HUES64 (cell line): ENCODE measurements around the gene CASP7.

Experiments
- H3K27ac ChIP-seq: 2 replicates; pipeline ENCODE4 v1.7.0; 2013; ENCODE audit warnings: low read depth, low read length, inconsistent platforms
- H3K27me3 ChIP-seq: 2 replicates; pipeline ENCODE4 v1.6.1; 2013; ENCODE audit warnings: mild to moderate bottlenecking, low read length; ENCODE audit not compliant: insufficient read depth
- H3K36me3 ChIP-seq: 2 replicates; pipeline ENCODE4 v1.6.1; 2013; ENCODE audit warnings: mild to moderate bottlenecking, low read length; ENCODE audit not compliant: insufficient read depth
- H3K4me1 ChIP-seq: 2 replicates; pipeline ENCODE4 v1.6.1; 2013; ENCODE audit warnings: mild to moderate bottlenecking, low read length, moderate library complexity; ENCODE audit not compliant: insufficient read depth
- H3K4me3 ChIP-seq: 2 replicates; pipeline ENCODE4 v1.5.1; 2013; ENCODE audit warnings: mild to moderate bottlenecking, low read length, moderate library complexity
- H3K9ac ChIP-seq: 2 replicates; pipeline ENCODE4 v1.6.1; 2013; ENCODE audit warnings: mild to moderate bottlenecking, low read depth, low read length
- H3K9me3 ChIP-seq: 2 replicates; pipeline ENCODE4 v1.6.1; 2013; ENCODE audit warnings: low read depth, low read length; ENCODE audit not compliant: insufficient read depth
- WGBS: fragments of 150-250, 120-280 bp; methylation state at CpG from one replicate; pipeline ENCODE4 v1.1.7; 2013; ENCODE audit warnings: missing lambda C conversion rate; 5-methylcytosine and 5-hydroxymethylcytosine counted together

Gene CASP7

GRCh38 chr10:113692271-113692670 lies 12.6 kb downstream of the CASP7 start:
- 85% methylated on average over 6 of the region's 6 CpGs for WGBS
- Histone ChIP-seq H3K9me3 (peaks cover 11% of the 10 kb centered on the region; the same call in 1 of the 2 replicates), H3K36me3 (peaks cover 3% of the 10 kb centered on the region; the same call in 1 of the 2 replicates), H3K27ac (no peak overlapping the region), H3K4me1 (peaks cover 9% of the 10 kb centered on the region), H3K9ac (no peak overlapping the region), H3K4me3 (no peak overlapping the region), H3K27me3 (no peaks in the 10 kb centered on the region)

- no peak overlapping the region for H3K27ac ChIP-seq
- H3K9me3 ChIP-seq, result peaks cover 10% of the 10 kb centered on the region; the same call in 1 of the 2 replicates
- H3K27me3 ChIP-seq, result no peaks in the 10 kb centered on the region
- H3K4me3 ChIP-seq, result no peak overlapping the region
- no peak overlapping the region for H3K9ac ChIP-seq
- H3K36me3 ChIP-seq, result peaks cover 13% of the 10 kb centered on the region
- H3K4me1 ChIP-seq, result peaks cover 9% of the 10 kb centered on the region
- 80% methylated on average over 1 of the region's 2 CpGs for WGBS
Measured at GRCh38 chr10:113693348-113693747, 13.6 kb downstream of the CASP7 start.

- H3K27me3 ChIP-seq, result no peaks in the 10 kb centered on the region
- H3K9ac ChIP-seq, result no peak overlapping the region
- WGBS, result 93% methylated on average over 1 of the region's 1 CpG
- H3K9me3 ChIP-seq, result peaks cover 10% of the 10 kb centered on the region; the same call in 1 of the 2 replicates
- H3K36me3 ChIP-seq, result peaks cover 13% of the 10 kb centered on the region
- no peak overlapping the region for H3K4me3 ChIP-seq
- H3K27ac ChIP-seq, result no peak overlapping the region
- H3K4me1 ChIP-seq, result no peaks in the 10 kb centered on the region
Measured at GRCh38 chr10:113695691-113696090, 16.0 kb downstream of the CASP7 start.

GRCh38 chr10:113697595-113697994 lies 17.9 kb downstream of the CASP7 start:
- Histone ChIP-seq H3K27ac (no peak overlapping the region), H3K9me3 (peaks cover 8% of the 10 kb centered on the region; the same call in 1 of the 2 replicates), H3K4me1 (no peaks in the 10 kb centered on the region), H3K9ac (no peak overlapping the region), H3K27me3 (no peaks in the 10 kb centered on the region), H3K36me3 (peaks cover 13% of the 10 kb centered on the region), H3K4me3 (no peak overlapping the region)
- 80% methylated on average over 3 of the region's 3 CpGs for WGBS

- H3K36me3 ChIP-seq, result no peaks in the 10 kb centered on the region; the same call in 1 of the 2 replicates
- H3K4me1 ChIP-seq, result peaks cover 22% of the 10 kb centered on the region
- no peaks in the 10 kb centered on the region for H3K27me3 ChIP-seq
- H3K9ac ChIP-seq, result no peak overlapping the region
- no peaks in the 10 kb centered on the region for H3K9me3 ChIP-seq
- no peak overlapping the region for H3K4me3 ChIP-seq
- no peak overlapping the region for H3K27ac ChIP-seq
- 72% methylated on average over 6 of the region's 6 CpGs for WGBS
Measured at GRCh38 chr10:113704637-113705343, 25.1 kb downstream of the CASP7 start.

GRCh38 chr10:113705344-113705652 lies 25.6 kb downstream of the CASP7 start:
- Histone ChIP-seq H3K27ac (no peak overlapping the region), H3K27me3 (no peaks in the 10 kb centered on the region), H3K9me3 (no peaks in the 10 kb centered on the region), H3K4me3 (no peak overlapping the region), H3K4me1 (peaks cover 27% of the 10 kb centered on the region), H3K9ac (no peak overlapping the region), H3K36me3 (no peaks in the 10 kb centered on the region; the same call in 1 of the 2 replicates)

- no peaks in the 10 kb centered on the region for H3K27me3 ChIP-seq
- 87% methylated on average over 5 of the region's 5 CpGs for WGBS
- no peak overlapping the region for H3K27ac ChIP-seq
- H3K4me3 ChIP-seq, result no peak overlapping the region
- H3K36me3 ChIP-seq, result no peaks in the 10 kb centered on the region
- H3K9ac ChIP-seq, result no peak overlapping the region
- H3K4me1 ChIP-seq, result peaks cover 40% of the 10 kb centered on the region
- no peaks in the 10 kb centered on the region for H3K9me3 ChIP-seq
Measured at GRCh38 chr10:113706623-113707022, 26.9 kb downstream of the CASP7 start.

- Histone ChIP-seq H3K4me1 (peaks cover 51% of the 10 kb centered on the region), H3K9ac (no peak overlapping the region), H3K27ac (no peak overlapping the region), H3K27me3 (no peaks in the 10 kb centered on the region), H3K4me3 (no peak overlapping the region), H3K9me3 (no peaks in the 10 kb centered on the region), H3K36me3 (no peaks in the 10 kb centered on the region)
- WGBS, result 92% methylated on average over 6 of the region's 6 CpGs
Measured at GRCh38 chr10:113708640-113709039, 28.9 kb downstream of the CASP7 start.

GRCh38 chr10:113709221-113709838 lies 29.6 kb downstream of the CASP7 start:
- WGBS, result 36% methylated on average over 7 of the region's 8 CpGs
- Histone ChIP-seq H3K9me3 (no peaks in the 10 kb centered on the region), H3K4me1 (peaks cover 51% of the 10 kb centered on the region), H3K27ac (no peak overlapping the region), H3K27me3 (no peaks in the 10 kb centered on the region), H3K4me3 (no peak overlapping the region), H3K36me3 (no peaks in the 10 kb centered on the region), H3K9ac (no peak overlapping the region)

GRCh38 chr10:113711142-113711541 lies 31.4 kb downstream of the CASP7 start:
- Histone ChIP-seq H3K9me3 (no peaks in the 10 kb centered on the region), H3K27me3 (no peaks in the 10 kb centered on the region), H3K4me3 (no peak overlapping the region), H3K9ac (no peak overlapping the region), H3K27ac (no peak overlapping the region), H3K4me1 (peaks cover 42% of the 10 kb centered on the region), H3K36me3 (no peaks in the 10 kb centered on the region)
- 71% methylated on average over 2 of the region's 2 CpGs for WGBS

- H3K9me3 ChIP-seq, result no peaks in the 10 kb centered on the region
- no peak overlapping the region for H3K4me3 ChIP-seq
- H3K4me1 ChIP-seq, result peaks cover 42% of the 10 kb centered on the region
- H3K27ac ChIP-seq, result no peak overlapping the region
- H3K36me3 ChIP-seq, result no peaks in the 10 kb centered on the region
- H3K27me3 ChIP-seq, result no peaks in the 10 kb centered on the region
- WGBS, result 85% methylated on average over 3 of the region's 3 CpGs
- H3K9ac ChIP-seq, result no peak overlapping the region
Measured at GRCh38 chr10:113712024-113712423, 32.3 kb downstream of the CASP7 start.
